ENCODE data around the gene SDC4.

Gene SDC4

GRCh38 chr20:45294659-45295058 lies 53.6 kb downstream of the SDC4 start:
- Histone ChIP-seq H3K27me3 (ENCODE audit: control insufficient read depth, insufficient read depth, low read length, poor library complexity, severe bottlenecking) (peaks cover 28% of the 10 kb centered on the region), H3K4me1 (ENCODE audit: control insufficient read depth, insufficient read depth, low read length) (no peaks in the 10 kb centered on the region), H3K4me3 (ENCODE audit: insufficient read depth, low read depth, low read length) (no peak overlapping the region), H3K9me3 (ENCODE audit: control insufficient read depth, low read length) (no peaks in the 10 kb centered on the region), H3K27ac (ENCODE audit: insufficient read depth, low read depth, low read length, poor library complexity, severe bottlenecking) (no peak overlapping the region), H3K36me3 (ENCODE audit: control insufficient read depth, insufficient read depth, low read length) (no peaks in the 10 kb centered on the region)
- WGBS, 2 experiments = 89% methylated on average over 1 of the region's 1 CpG; no CpG with 5 or more reads in 1 of the 2 experiments

- H3K4me1 ChIP-seq (ENCODE audit: control insufficient read depth, insufficient read depth, low read length) = no peaks in the 10 kb centered on the region
- no peak overlapping the region for H3K4me3 ChIP-seq (ENCODE audit: insufficient read depth, low read depth, low read length)
- H3K27ac ChIP-seq (ENCODE audit: insufficient read depth, low read depth, low read length, poor library complexity, severe bottlenecking) = no peak overlapping the region
- H3K9me3 ChIP-seq (ENCODE audit: control insufficient read depth, low read length) = no peaks in the 10 kb centered on the region
- H3K36me3 ChIP-seq (ENCODE audit: control insufficient read depth, insufficient read depth, low read length) = no peaks in the 10 kb centered on the region
- H3K27me3 ChIP-seq (ENCODE audit: control insufficient read depth, insufficient read depth, low read length, poor library complexity, severe bottlenecking) = peaks cover 28% of the 10 kb centered on the region
- WGBS, 2 experiments = 67 to 77% methylated on average over 5 of the region's 5 CpGs
These were observed 54.2 kb downstream of the SDC4 start for GRCh38 chr20:45294003-45294368.

- Histone ChIP-seq H3K4me1 (ENCODE audit: control insufficient read depth, insufficient read depth, low read length) (no peaks in the 10 kb centered on the region), H3K9me3 (ENCODE audit: control insufficient read depth, low read length) (no peaks in the 10 kb centered on the region), H3K27ac (ENCODE audit: insufficient read depth, low read depth, low read length, poor library complexity, severe bottlenecking) (peak overlapping the region; percentile 51), H3K4me3 (ENCODE audit: insufficient read depth, low read depth, low read length) (peak overlapping the region; percentile 32), H3K36me3 (ENCODE audit: control insufficient read depth, insufficient read depth, low read length) (no peaks in the 10 kb centered on the region), H3K27me3 (ENCODE audit: control insufficient read depth, insufficient read depth, low read length, poor library complexity, severe bottlenecking) (peaks cover 28% of the 10 kb centered on the region)
- 5 to 6% methylated on average over 79 of the region's 79 CpGs for WGBS, 2 experiments
These were observed 54.9 kb downstream of the SDC4 start for GRCh38 chr20:45293041-45294002.

GRCh38 chr20:45292343-45292742 lies 55.9 kb downstream of the SDC4 start:
- 88 to 91% methylated on average over 2 of the region's 2 CpGs for WGBS, 2 experiments
- H3K9me3 ChIP-seq (ENCODE audit: control insufficient read depth, low read length) = no peaks in the 10 kb centered on the region
- no peak overlapping the region for H3K4me3 ChIP-seq (ENCODE audit: insufficient read depth, low read depth, low read length)
- H3K27me3 ChIP-seq (ENCODE audit: control insufficient read depth, insufficient read depth, low read length, poor library complexity, severe bottlenecking) = peaks cover 28% of the 10 kb centered on the region
- no peak overlapping the region for H3K27ac ChIP-seq (ENCODE audit: insufficient read depth, low read depth, low read length, poor library complexity, severe bottlenecking)
- H3K36me3 ChIP-seq (ENCODE audit: control insufficient read depth, insufficient read depth, low read length) = no peaks in the 10 kb centered on the region
- H3K4me1 ChIP-seq (ENCODE audit: control insufficient read depth, insufficient read depth, low read length) = no peaks in the 10 kb centered on the region

- no peak overlapping the region for H3K4me3 ChIP-seq (ENCODE audit: insufficient read depth, low read depth, low read length)
- no peaks in the 10 kb centered on the region for H3K36me3 ChIP-seq (ENCODE audit: control insufficient read depth, insufficient read depth, low read length)
- no peaks in the 10 kb centered on the region for H3K4me1 ChIP-seq (ENCODE audit: control insufficient read depth, insufficient read depth, low read length)
- no peaks in the 10 kb centered on the region for H3K9me3 ChIP-seq (ENCODE audit: control insufficient read depth, low read length)
- peaks cover 28% of the 10 kb centered on the region for H3K27me3 ChIP-seq (ENCODE audit: control insufficient read depth, insufficient read depth, low read length, poor library complexity, severe bottlenecking)
- 87% methylated on average over 9 of the region's 9 CpGs for WGBS, 2 experiments
- H3K27ac ChIP-seq (ENCODE audit: insufficient read depth, low read depth, low read length, poor library complexity, severe bottlenecking) = no peak overlapping the region
These were observed 56.7 kb downstream of the SDC4 start for GRCh38 chr20:45291526-45291925.

GRCh38 chr20:45290677-45291355 lies 57.4 kb downstream of the SDC4 start:
- 22 to 26% methylated on average over 8 of the region's 8 CpGs for whole genome bisulfite sequencing, 2 experiments
- H3K4me3 ChIP-seq (ENCODE audit: insufficient read depth, low read depth, low read length) = no peak overlapping the region
- H3K9me3 ChIP-seq (ENCODE audit: control insufficient read depth, low read length) = no peaks in the 10 kb centered on the region
- no peaks in the 10 kb centered on the region for H3K4me1 ChIP-seq (ENCODE audit: control insufficient read depth, insufficient read depth, low read length)
- no peak overlapping the region for H3K27ac ChIP-seq (ENCODE audit: insufficient read depth, low read depth, low read length, poor library complexity, severe bottlenecking)
- no peaks in the 10 kb centered on the region for H3K36me3 ChIP-seq (ENCODE audit: control insufficient read depth, insufficient read depth, low read length)
- peaks cover 28% of the 10 kb centered on the region for H3K27me3 ChIP-seq (ENCODE audit: control insufficient read depth, insufficient read depth, low read length, poor library complexity, severe bottlenecking)

GRCh38 chr20:45289942-45290676 lies 58.1 kb downstream of the SDC4 start:
- H3K36me3 ChIP-seq (ENCODE audit: control insufficient read depth, insufficient read depth, low read length) = no peaks in the 10 kb centered on the region
- no peak overlapping the region for H3K27ac ChIP-seq (ENCODE audit: insufficient read depth, low read depth, low read length, poor library complexity, severe bottlenecking)
- no peak overlapping the region for H3K4me3 ChIP-seq (ENCODE audit: insufficient read depth, low read depth, low read length)
- no peaks in the 10 kb centered on the region for H3K9me3 ChIP-seq (ENCODE audit: control insufficient read depth, low read length)
- peaks cover 28% of the 10 kb centered on the region for H3K27me3 ChIP-seq (ENCODE audit: control insufficient read depth, insufficient read depth, low read length, poor library complexity, severe bottlenecking)
- 89 to 90% methylated on average over 13 of the region's 13 CpGs for WGBS, 2 experiments
- H3K4me1 ChIP-seq (ENCODE audit: control insufficient read depth, insufficient read depth, low read length) = no peaks in the 10 kb centered on the region

- 92 to 95% methylated on average over 5 of the region's 5 CpGs for WGBS, 2 experiments
- H3K27ac ChIP-seq (ENCODE audit: insufficient read depth, low read depth, low read length, poor library complexity, severe bottlenecking) = no peak overlapping the region
- H3K36me3 ChIP-seq (ENCODE audit: control insufficient read depth, insufficient read depth, low read length) = no peaks in the 10 kb centered on the region
- H3K9me3 ChIP-seq (ENCODE audit: control insufficient read depth, low read length) = no peaks in the 10 kb centered on the region
- no peak overlapping the region for H3K4me3 ChIP-seq (ENCODE audit: insufficient read depth, low read depth, low read length)
- no peaks in the 10 kb centered on the region for H3K4me1 ChIP-seq (ENCODE audit: control insufficient read depth, insufficient read depth, low read length)
- H3K27me3 ChIP-seq (ENCODE audit: control insufficient read depth, insufficient read depth, low read length, poor library complexity, severe bottlenecking) = peaks cover 20% of the 10 kb centered on the region
These were observed 59.4 kb downstream of the SDC4 start for GRCh38 chr20:45288860-45289259.

- no peaks in the 10 kb centered on the region for H3K36me3 ChIP-seq (ENCODE audit: control insufficient read depth, insufficient read depth, low read length)
- H3K27me3 ChIP-seq (ENCODE audit: control insufficient read depth, insufficient read depth, low read length, poor library complexity, severe bottlenecking) = peaks cover 15% of the 10 kb centered on the region
- no peak overlapping the region for H3K4me3 ChIP-seq (ENCODE audit: insufficient read depth, low read depth, low read length)
- no peak overlapping the region for H3K27ac ChIP-seq (ENCODE audit: insufficient read depth, low read depth, low read length, poor library complexity, severe bottlenecking)
- no peaks in the 10 kb centered on the region for H3K4me1 ChIP-seq (ENCODE audit: control insufficient read depth, insufficient read depth, low read length)
- no peaks in the 10 kb centered on the region for H3K9me3 ChIP-seq (ENCODE audit: control insufficient read depth, low read length)
- WGBS, 2 experiments = 92 to 95% methylated on average over 4 of the region's 4 CpGs
These were observed 59.8 kb downstream of the SDC4 start for GRCh38 chr20:45288376-45288775.
